Activated CD8-positive, alpha-beta memory T cell treated with anti-CD3 and anti-CD28 coated beads for 24 hours (primary cell): ENCODE results near the gene NKTR.
"Not testable (repeated sequence)": the region's sequence is repeated elsewhere in the genome, so short reads cannot be mapped to it uniquely, and the experiment has no call there.

ENCODE experiments used
- DNase-seq: peaks from one replicate; pipeline ENCODE4 v3.0.0-alpha.2; 2020

The NKTR gene

GRCh38 chr3:42600111-42600957 lies at the start of gene NKTR:
Gene NKTR (plus strand): TSS chr3:42600686. CDS start chr3:42601007, 321 bp downstream.
- peak; percentile 100 for DNase-seq

GRCh38 chr3:42552830-42553229 lies 47.7 kb upstream of the NKTR start:
- peak; percentile 5 for DNase-seq

GRCh38 chr3:42556089-42556632 lies 44.3 kb upstream of the NKTR start:
- no peak for DNase-seq

GRCh38 chr3:42556817-42557216 lies 43.7 kb upstream of the NKTR start:
- DNase-seq, result not testable (repeated sequence)

- DNase-seq, result no peak
Observed at GRCh38 chr3:42557854-42558253, 42.6 kb upstream of the NKTR start.

- DNase-seq, result peak; percentile 44
Observed at GRCh38 chr3:42562047-42562907, 38.2 kb upstream of the NKTR start.

- no peak for DNase-seq
Observed at GRCh38 chr3:42569593-42570142, 30.8 kb upstream of the NKTR start.

GRCh38 chr3:42572278-42572677 lies 28.2 kb upstream of the NKTR start:
- DNase-seq, result no peak

GRCh38 chr3:42575137-42575741 lies 25.2 kb upstream of the NKTR start:
- no peak for DNase-seq

GRCh38 chr3:42578054-42578453 lies 22.4 kb upstream of the NKTR start:
- no peak for DNase-seq

GRCh38 chr3:42579346-42579745 lies 21.1 kb upstream of the NKTR start:
- DNase-seq, result not testable (repeated sequence)

- DNase-seq, result no peak
Observed at GRCh38 chr3:42581400-42581708, 19.1 kb upstream of the NKTR start.

- DNase-seq, result peak; percentile 98
Observed at GRCh38 chr3:42581709-42582473, 18.6 kb upstream of the NKTR start, which contains the start of gene SEC22C. Gene SEC22C (minus strand): TSS chr3:42581967. CDS start chr3:42569046, 12,921 bp downstream.

GRCh38 chr3:42582474-42583070 lies 17.9 kb upstream of the NKTR start:
- no peak for DNase-seq

GRCh38 chr3:42588625-42589024 lies 11.9 kb upstream of the NKTR start:
- DNase-seq, result no peak

GRCh38 chr3:42589382-42590109 lies 10.9 kb upstream of the NKTR start:
- DNase-seq, result no peak

GRCh38 chr3:42590989-42591756 lies 9.3 kb upstream of the NKTR start:
- DNase-seq, result peak; percentile 64

- DNase-seq, result no peak
Observed at GRCh38 chr3:42591811-42592210, 8.7 kb upstream of the NKTR start.

GRCh38 chr3:42593635-42594034 lies 6.9 kb upstream of the NKTR start:
- no peak for DNase-seq

GRCh38 chr3:42595682-42596081 lies 4.8 kb upstream of the NKTR start:
- no peak for DNase-seq
